Gastrocnemius medialis (tissue), 4 donors: ENCODE data around the gene PCLAF.

Source experiments
- CTCF ChIP-seq, 5 experiments: fragments of 450-650 bp in 3 of 5; fragments of 200-600 bp in 2 of 5; sonication (generic) in 2 of 5; IDR thresholded peaks in 4 of 5; conservative IDR thresholded peaks in 1 of 5; 1 replicate in 4 of 5; 2 replicates in 1 of 5; pipeline ENCODE4 v1.5.1; 2016 to 2019; ENCODE audit warnings: antibody characterized with exemption in 5 of 5, mild to moderate bottlenecking in 3 of 5, moderate library complexity in 3 of 5
- POLR2A ChIP-seq, 2 donors: fragments of 450-650 bp; IDR thresholded peaks; one replicate each; pipeline ENCODE4 v1.6.1; 2017; ENCODE audit warnings: antibody characterized with exemption in 2 of 2, mild to moderate bottlenecking in 2 of 2, moderate library complexity in 2 of 2

GRCh38 chr15:64369078-64369607 lies 12.1 kb downstream of the PCLAF start:
- TF ChIP-seq CTCF (IDR thresholded peaks at IDR 0.05 in 4 of 5, conservative IDR thresholded peaks at IDR 0.05 in 1 of 5) (no peak), POLR2A (IDR thresholded peaks at IDR 0.05) (no peak)
